A549 (cell line): ENCODE results near the gene NEK2. TPM values are rescaled to one million over a fixed set of nuclear protein-coding genes. Genes with fewer than 3 reads are reported as not detected.
A peak's percentile ranks its signal among the peaks of the same experiment; 100 is the strongest.

Experiments used
- ATAC-seq, 2 experiments: fragments of 200-7000 bp in 1 of 2; fragments of >200 bp in 1 of 2; cut with Nextera tagmentation in 1 of 2; cut with Tn5 transposase in 1 of 2; 3 replicates each; pipeline versions ENCODE4 v1.8.0 to v1.9.1; 2018 to 2020; ENCODE audit warnings: mild to moderate bottlenecking in 1 of 2, moderate library complexity in 1 of 2
- CTCF ChIA-PET: fragments of 300-600 bp; sonication (Branson Sonifier 250); formaldehyde crosslinking; extraction: SDS; loops from one replicate; lab custom pipeline; 2021; ENCODE audit warnings: antibody characterized with exemption, inconsistent platforms; lab: Yijun Ruan, JAX
- POLR2A ChIA-PET: fragments of 350-600 bp; formaldehyde crosslinking; extraction: SDS; loops from one replicate; lab custom pipeline; 2021; ENCODE audit warnings: antibody characterized with exemption, inconsistent platforms; lab: Yijun Ruan, JAX
- DNase-seq, 2 experiments: peaks; one replicate each; pipeline versions ENCODE4 v3.0.0 to v3.0.0-alpha.2; 2011 to 2016; ENCODE audit warnings: low read depth in 1 of 2, low spot score in 1 of 2
- FAIRE-seq: peaks from 2 replicates; lab custom pipeline; 2011; peaks lifted over from hg19 to GRCh38; lab: Jason Lieb, UNC
- H3K27ac ChIP-seq, 2 experiments: fragments of >200 bp; sonication (Bioruptor Twin); formaldehyde crosslinking; 3 replicates each; pipeline ENCODE4 v1.5.1; 2016 to 2017
- H3K4me1 ChIP-seq: fragments of >200 bp; sonication (Bioruptor Twin); formaldehyde crosslinking; 3 replicates; pipeline ENCODE4 v1.6.1; 2016
- H3K4me2 ChIP-seq: fragments of >200 bp; sonication (Bioruptor Twin); formaldehyde crosslinking; 3 replicates; pipeline ENCODE4 v1.6.1; 2016
- H3K4me3 ChIP-seq: fragments of >200 bp; sonication (Bioruptor Twin); formaldehyde crosslinking; 3 replicates; pipeline ENCODE4 v1.5.1; 2016
- H3K9me3 ChIP-seq: fragments of >200 bp; sonication (Bioruptor Twin); formaldehyde crosslinking; 3 replicates; pipeline ENCODE4 v1.6.1; 2016
- BHLHE40 ChIP-seq: IDR thresholded peaks from 2 replicates; pipeline ENCODE4 v1.6.1; 2012; ENCODE audit warnings: low read depth, low read length, inconsistent platforms
- CBX8 ChIP-seq: fragments of 200-600 bp; sonication (generic); IDR thresholded peaks from 2 replicates; pipeline ENCODE4 v1.6.1; 2016
- CTCF ChIP-seq: fragments of >200 bp; sonication (Bioruptor Twin); formaldehyde crosslinking; IDR thresholded peaks from 3 replicates; pipeline ENCODE4 v1.5.1; 2016
- E2F6 ChIP-seq: IDR thresholded peaks from 2 replicates; pipeline ENCODE4 v1.6.1; 2012; ENCODE audit warnings: low read depth, borderline replicate concordance
- EHF ChIP-seq: fragments of 250-450 bp; sonication (Bioruptor Pico); IDR thresholded peaks from 2 replicates; pipeline ENCODE4 v1.5.0; 2020; ENCODE audit warnings: mild to moderate bottlenecking
- EP300 ChIP-seq, 2 experiments: fragments of >200 bp; sonication (Bioruptor Twin); formaldehyde crosslinking; IDR thresholded peaks; 2 replicates in 1 of 2; 3 replicates in 1 of 2; pipeline ENCODE4 v1.6.1; 2016 to 2017
- FOSL2 ChIP-seq, 2 experiments: fragments of 450-650 bp in 1 of 2; fragments of >200 bp in 1 of 2; sonication (Bioruptor Twin) in 1 of 2; formaldehyde crosslinking; IDR thresholded peaks; 2 replicates each; pipeline versions ENCODE4 v1.5.0 to v1.6.1; 2016 to 2020; ENCODE audit warnings: mild to moderate bottlenecking in 1 of 2, moderate library complexity in 1 of 2
- GATA3 ChIP-seq: IDR thresholded peaks from 2 replicates; pipeline ENCODE4 v1.6.1; 2012; ENCODE audit warnings: borderline replicate concordance
- HMGXB4 ChIP-seq: fragments of 250-450 bp; sonication (Bioruptor Pico); IDR thresholded peaks from 2 replicates; pipeline ENCODE4 v1.5.0; 2021; ENCODE audit warnings: mild to moderate bottlenecking, moderate library complexity, borderline replicate concordance
- HOXB5 ChIP-seq: fragments of 250-450 bp; sonication (Bioruptor Pico); IDR thresholded peaks from 2 replicates; pipeline ENCODE4 v1.5.0; 2020; ENCODE audit warnings: mild to moderate bottlenecking, moderate library complexity
- KDM5A ChIP-seq: fragments of 200-600 bp; sonication (generic); IDR thresholded peaks from 2 replicates; pipeline ENCODE4 v1.6.1; 2016; ENCODE audit warnings: antibody characterized with exemption, mild to moderate bottlenecking
- MYC ChIP-seq: IDR thresholded peaks from 2 replicates; pipeline ENCODE4 v1.6.1; 2012; ENCODE audit warnings: mild to moderate bottlenecking, inconsistent platforms, low read length, improper control_type of control experiment, borderline replicate concordance
- NPAS2 ChIP-seq: fragments of 250-450 bp; sonication (Bioruptor Pico); IDR thresholded peaks from 2 replicates; pipeline ENCODE4 v1.8.0; 2022; ENCODE audit warnings: mild to moderate bottlenecking, moderate library complexity, borderline replicate concordance
- NR3C1 ChIP-seq: fragments of >200 bp; sonication (Bioruptor Twin); formaldehyde crosslinking; IDR thresholded peaks from 3 replicates; pipeline ENCODE4 v1.6.1; 2017
- POLR2A ChIP-seq: IDR thresholded peaks from 2 replicates; pipeline ENCODE4 v1.6.1; 2012; ENCODE audit warnings: mild to moderate bottlenecking, low read length
- RAD21 ChIP-seq, 2 experiments: fragments of >200 bp in 1 of 2; sonication (Bioruptor Twin) in 1 of 2; formaldehyde crosslinking in 1 of 2; IDR thresholded peaks in 1 of 2; conservative IDR thresholded peaks in 1 of 2; 2 replicates in 1 of 2; 3 replicates in 1 of 2; pipeline ENCODE4 v1.6.1; 2012 to 2018; ENCODE audit warnings: inconsistent platforms in 1 of 2
- RNF2 ChIP-seq: fragments of 200-600 bp; sonication (generic); IDR thresholded peaks from 2 replicates; pipeline ENCODE4 v1.6.1; 2016; ENCODE audit warnings: low read depth, mild to moderate bottlenecking, antibody characterized with exemption, moderate library complexity, borderline replicate concordance
- SMC3 ChIP-seq: fragments of >200 bp; sonication (Bioruptor Twin); formaldehyde crosslinking; IDR thresholded peaks from 3 replicates; pipeline ENCODE4 v1.6.1; 2018; ENCODE audit warnings: inconsistent platforms
- SREBF2 ChIP-seq: fragments of 450-650 bp; IDR thresholded peaks from 2 replicates; pipeline ENCODE4 v1.6.1; 2014; ENCODE audit warnings: mild to moderate bottlenecking, moderate library complexity
- TFCP2L1 ChIP-seq: fragments of 250-450 bp; sonication (Bioruptor Pico); IDR thresholded peaks from 2 replicates; pipeline ENCODE4 v1.5.0; 2021; ENCODE audit warnings: mild to moderate bottlenecking
- TP53 ChIP-seq: fragments of 250-450 bp; sonication (Bioruptor Pico); IDR thresholded peaks from 2 replicates; pipeline ENCODE4 v1.5.0; 2021; ENCODE audit warnings: mild to moderate bottlenecking, moderate library complexity
- USF2 ChIP-seq: fragments of 450-650 bp; IDR thresholded peaks from 2 replicates; pipeline ENCODE4 v1.6.1; 2014; ENCODE audit warnings: antibody characterized with exemption
- WGBS: methylation state at CpG from one replicate; pipeline ENCODE4 v1.1.6; 2017; ENCODE audit errors: missing lambda C conversion rate; 5-methylcytosine and 5-hydroxymethylcytosine counted together
- polyA plus RNA-seq, 4 experiments: library from polyadenylated mRNA; depleted of rRNA in 3 of 4; stranded (reverse); fragments of >200 nt; fragmentation: RNase III in 1 of 4; extraction: RNeasy Plus Mini Kit Qiagen cat#74134 plus additional on column Dnase treatment in 1 of 4; gene quantifications; 2 replicates in 3 of 4; 3 replicates in 1 of 4; pipeline ENCODE4 v1.2.3, GENCODE V29; 2011 to 2017
- TF ChIP-seq, protein P1 (sequence below): fragments of >200 bp; sonication (Bioruptor Twin); formaldehyde crosslinking; IDR thresholded peaks from 2 replicates; pipeline ENCODE4 v1.6.1; 2016
- TF ChIP-seq, protein P2 (sequence below): IDR thresholded peaks from 2 replicates; pipeline ENCODE4 v1.6.1; 2012
- TF ChIP-seq, protein P3 (sequence below): fragments of 150-350 bp; IDR thresholded peaks from 2 replicates; pipeline ENCODE4 v1.6.1; 2014; ENCODE audit warnings: low read depth, mild to moderate bottlenecking, low read length

Gene NEK2
- polyA plus RNA-seq, 2 of the 4 experiments (the other 2 are of a cell fraction), result 42.0 to 65.3 TPM

DNA sequence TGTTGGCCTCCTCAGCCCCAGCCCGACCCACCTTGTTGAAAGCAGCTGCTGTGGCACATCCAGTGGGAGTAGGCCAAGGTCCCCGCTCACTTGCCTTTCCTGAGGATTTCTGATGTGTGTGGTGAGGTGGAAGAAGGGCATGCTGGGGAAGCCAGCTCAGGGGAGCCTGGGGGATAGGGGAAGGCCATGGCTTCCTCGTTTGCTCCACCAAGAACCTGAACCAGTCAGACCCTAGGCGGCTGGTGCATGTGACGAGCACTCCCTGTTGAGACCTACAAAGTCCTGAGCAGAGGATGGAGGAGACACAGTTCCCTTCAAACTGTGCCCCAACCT, 58.5 kb downstream of the NEK2 start:
- WGBS, result 87% methylated on average over 3 of the region's 5 CpGs
- H3K4me3 ChIP-seq, result no peak overlapping the region
- H3K27ac ChIP-seq, result 0 out of 6 replicates have a peak overlapping the region, but pooled peaks of 1 of the 2 experiments have one; percentile 29
- ATAC-seq (no peak), DNase-seq (no peak), FAIRE-seq (no peak)
- no peak overlapping the region for H3K4me2 ChIP-seq
- no peak for TF ChIP-seq MYC
- no peak for TF ChIP-seq HOXB5
- TF ChIP-seq, protein P1, sequence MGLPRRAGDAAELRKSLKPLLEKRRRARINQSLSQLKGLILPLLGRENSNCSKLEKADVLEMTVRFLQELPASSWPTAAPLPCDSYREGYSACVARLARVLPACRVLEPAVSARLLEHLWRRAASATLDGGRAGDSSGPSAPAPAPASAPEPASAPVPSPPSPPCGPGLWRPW, result no peak
- no peak for TF ChIP-seq BHLHE40
- no peak for TF ChIP-seq USF2
- no peak for TF ChIP-seq TP53 (CRISPR knock-in tag)
- CTCF ChIA-PET, result interaction anchor here (0.8 to 6.2 kb wide), 5 partner anchors 11 to 38 kb away, joined by 3 to 28 read pairs (median 3); partner anchors contain the start of gene SLC30A1
- POLR2A ChIA-PET, result no interaction called here
- peaks cover 19% of the 10 kb centered on the region for H3K4me1 ChIP-seq
- H3K9me3 ChIP-seq, result no peaks in the 10 kb centered on the region

DNA sequence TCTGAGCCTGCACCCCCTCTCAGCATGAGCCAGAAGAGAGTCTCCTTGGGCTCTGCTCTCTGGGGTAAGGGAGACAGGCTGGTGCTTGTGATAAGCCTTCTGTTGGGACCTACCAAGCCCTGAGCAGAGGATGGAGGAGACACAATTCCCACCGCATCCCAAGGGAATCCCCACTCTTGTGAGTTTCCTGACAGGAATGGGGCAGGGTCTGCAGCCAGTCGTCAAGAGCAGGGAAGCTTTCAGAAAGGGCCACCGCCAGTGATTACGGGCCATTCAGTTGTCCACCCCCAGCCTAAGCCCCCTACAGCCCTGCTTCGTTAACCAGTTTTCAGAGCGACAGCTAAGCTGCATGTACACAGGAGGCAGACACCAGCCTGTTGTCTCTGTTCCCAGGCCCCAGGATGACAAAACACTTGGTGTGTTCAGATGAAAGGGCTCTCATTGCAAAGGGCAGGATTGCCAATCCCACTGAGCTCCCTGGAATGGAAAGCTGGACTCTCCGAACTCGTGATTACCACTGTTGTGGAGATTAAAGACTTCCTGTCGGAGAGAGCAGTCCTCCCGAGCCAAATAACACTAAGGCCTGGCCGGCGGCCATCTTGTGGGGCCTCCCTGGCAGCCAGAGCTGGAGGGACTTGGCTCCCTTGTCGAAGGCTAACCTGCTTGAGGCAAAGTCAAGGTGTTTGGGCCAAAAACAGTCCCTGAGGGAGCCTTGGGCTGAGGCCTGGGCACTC, 59.0 kb downstream of the NEK2 start:
- no peak overlapping the region for H3K4me2 ChIP-seq
- H3K4me3 ChIP-seq, result no peak overlapping the region
- DNase-seq, result no peak
- POLR2A ChIA-PET, result no interaction called here
- 0 out of 6 replicates have a peak overlapping the region, but pooled peaks of 1 of the 2 experiments have one; percentile 29 for H3K27ac ChIP-seq
- 75% methylated on average over 13 of the region's 13 CpGs for WGBS
- H3K4me1 ChIP-seq, result peaks cover 19% of the 10 kb centered on the region
- CTCF ChIA-PET, result interaction anchor here (0.8 to 6.2 kb wide), 3 partner anchors 10 to 37 kb away, joined by 3 to 28 read pairs (median 3); partner anchors contain the start of gene SLC30A1
- no peak for ATAC-seq
- no peaks in the 10 kb centered on the region for H3K9me3 ChIP-seq
- no peak for FAIRE-seq
- TF ChIP-seq, protein P2, sequence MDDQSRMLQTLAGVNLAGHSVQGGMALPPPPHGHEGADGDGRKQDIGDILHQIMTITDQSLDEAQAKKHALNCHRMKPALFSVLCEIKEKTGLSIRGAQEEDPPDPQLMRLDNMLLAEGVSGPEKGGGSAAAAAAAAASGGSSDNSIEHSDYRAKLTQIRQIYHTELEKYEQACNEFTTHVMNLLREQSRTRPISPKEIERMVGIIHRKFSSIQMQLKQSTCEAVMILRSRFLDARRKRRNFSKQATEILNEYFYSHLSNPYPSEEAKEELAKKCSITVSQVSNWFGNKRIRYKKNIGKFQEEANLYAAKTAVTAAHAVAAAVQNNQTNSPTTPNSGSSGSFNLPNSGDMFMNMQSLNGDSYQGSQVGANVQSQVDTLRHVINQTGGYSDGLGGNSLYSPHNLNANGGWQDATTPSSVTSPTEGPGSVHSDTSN, result no peak
- TF ChIP-seq MYC (no peak), POLR2A (no peak), TFCP2L1 (no peak), FOSL2 (IDR thresholded peaks at IDR 0.05) (no peak), FOSL2 (CRISPR knock-in tag; IDR thresholded peaks at IDR 0.05) (no peak), HMGXB4 (no peak), RAD21 (conservative IDR thresholded peaks at IDR 0.05 in 1 of 2, IDR thresholded peaks at IDR 0.05 in 1 of 2) (no peak), KDM5A (no peak), RNF2 (no peak), NR3C1 (no peak), EP300 (IDR thresholded peaks at IDR 0.05) (no peak), CBX8 (no peak)

DNA sequence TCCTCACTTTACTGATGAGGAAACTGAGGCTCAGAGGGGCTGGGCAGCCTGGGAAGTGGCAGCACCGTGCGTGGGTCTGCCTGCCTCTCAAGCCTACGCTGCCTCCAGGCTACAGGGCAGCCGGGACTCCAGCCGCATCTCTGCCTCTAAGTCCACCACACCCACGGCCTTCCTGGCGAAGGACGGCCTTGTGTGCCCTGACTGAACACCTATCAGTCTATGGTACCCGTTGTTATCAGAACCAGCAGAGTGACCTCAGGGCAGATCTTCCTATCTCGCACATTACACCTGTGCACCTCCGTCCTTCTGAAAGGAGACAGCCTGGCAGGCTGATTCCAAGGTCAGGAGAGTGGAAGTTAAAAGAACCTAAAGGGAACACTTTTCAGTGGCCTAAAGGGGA, 60.8 kb downstream of the NEK2 start:
- Histone ChIP-seq H3K27ac (peak overlapping the region in 1 of 2 experiments; percentile 89; a peak in 3 of 6 replicates), H3K4me2 (no peak overlapping the region), H3K4me3 (no peak overlapping the region), H3K9me3 (no peaks in the 10 kb centered on the region), H3K4me1 (peaks cover 24% of the 10 kb centered on the region)
- WGBS, result 96% methylated on average over 11 of the region's 11 CpGs
- ChIA-PET CTCF (interaction anchor here (0.8 kb wide), 1 partner anchor 56 kb away, joined by 5 read pairs; no protein-coding TSS in a partner anchor), POLR2A (no interaction called here)
- ATAC-seq (no peak), FAIRE-seq (no peak), DNase-seq (no peak)
- no peak for TF ChIP-seq GATA3
- TF ChIP-seq E2F6, result no peak
- TF ChIP-seq NPAS2, result no peak
- TF ChIP-seq, protein P3, sequence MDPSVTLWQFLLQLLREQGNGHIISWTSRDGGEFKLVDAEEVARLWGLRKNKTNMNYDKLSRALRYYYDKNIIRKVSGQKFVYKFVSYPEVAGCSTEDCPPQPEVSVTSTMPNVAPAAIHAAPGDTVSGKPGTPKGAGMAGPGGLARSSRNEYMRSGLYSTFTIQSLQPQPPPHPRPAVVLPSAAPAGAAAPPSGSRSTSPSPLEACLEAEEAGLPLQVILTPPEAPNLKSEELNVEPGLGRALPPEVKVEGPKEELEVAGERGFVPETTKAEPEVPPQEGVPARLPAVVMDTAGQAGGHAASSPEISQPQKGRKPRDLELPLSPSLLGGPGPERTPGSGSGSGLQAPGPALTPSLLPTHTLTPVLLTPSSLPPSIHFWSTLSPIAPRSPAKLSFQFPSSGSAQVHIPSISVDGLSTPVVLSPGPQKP, result no peak
- no peak for TF ChIP-seq SREBF2
- TF ChIP-seq SMC3, result no peak
- no peak for TF ChIP-seq CTCF
- no peak for TF ChIP-seq EHF (CRISPR knock-in tag)
